ENCODE measurements around the gene RTBDN.

The RTBDN gene

DNA sequence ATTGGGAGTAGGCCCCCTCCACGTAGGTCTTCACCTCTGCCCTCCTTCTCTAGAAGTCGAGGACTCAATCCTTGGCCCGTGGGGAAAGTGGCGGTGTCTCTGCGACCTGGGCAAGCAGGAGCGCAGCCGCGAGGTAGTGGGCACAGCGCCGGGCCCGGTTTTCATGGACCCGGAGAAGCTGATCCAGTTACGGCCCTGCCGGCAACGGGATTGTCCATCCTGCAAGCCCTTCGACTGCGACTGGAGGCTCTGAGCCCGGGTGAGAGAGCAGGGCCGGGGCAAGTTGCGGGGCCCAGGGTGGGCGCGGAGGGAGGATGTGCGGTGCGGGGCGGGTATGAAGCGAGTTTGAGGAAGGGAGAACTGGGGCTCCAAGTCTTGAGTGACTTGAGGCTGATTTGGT lies 30.3 kb downstream of the RTBDN start:
- TF ChIP-seq EGR1 (IDR thresholded peaks at IDR 0.05) (no peak), NFIC (IDR thresholded peaks at IDR 0.05) (no peak), TAF1 (IDR thresholded peaks at IDR 0.05; ENCODE audit: low read depth) (no peak), YY1 (IDR thresholded peaks at IDR 0.05; ENCODE audit: low read depth) (no peak), EP300 (IDR thresholded peaks at IDR 0.05; ENCODE audit: borderline replicate concordance) (no peak), TEAD4 (IDR thresholded peaks at IDR 0.05) (no peak), RAD21 (IDR thresholded peaks at IDR 0.05; ENCODE audit: low read depth) (no peak), TCF12 (IDR thresholded peaks at IDR 0.05; ENCODE audit: low read depth) (no peak), CREB1 (IDR thresholded peaks at IDR 0.05; ENCODE audit: low read depth) (no peak), FOXM1 (IDR thresholded peaks at IDR 0.05; ENCODE audit: borderline replicate concordance, low read depth) (no peak), ZBTB7A (IDR thresholded peaks at IDR 0.05; ENCODE audit: low read depth) (no peak), CEBPB (IDR thresholded peaks at IDR 0.05) (no peak)
- TF ChIP-seq, protein P1, sequence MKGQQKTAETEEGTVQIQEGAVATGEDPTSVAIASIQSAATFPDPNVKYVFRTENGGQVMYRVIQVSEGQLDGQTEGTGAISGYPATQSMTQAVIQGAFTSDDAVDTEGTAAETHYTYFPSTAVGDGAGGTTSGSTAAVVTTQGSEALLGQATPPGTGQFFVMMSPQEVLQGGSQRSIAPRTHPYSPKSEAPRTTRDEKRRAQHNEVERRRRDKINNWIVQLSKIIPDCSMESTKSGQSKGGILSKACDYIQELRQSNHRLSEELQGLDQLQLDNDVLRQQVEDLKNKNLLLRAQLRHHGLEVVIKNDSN (IDR thresholded peaks at IDR 0.05), result no peak
- TF ChIP-seq, protein P2, sequence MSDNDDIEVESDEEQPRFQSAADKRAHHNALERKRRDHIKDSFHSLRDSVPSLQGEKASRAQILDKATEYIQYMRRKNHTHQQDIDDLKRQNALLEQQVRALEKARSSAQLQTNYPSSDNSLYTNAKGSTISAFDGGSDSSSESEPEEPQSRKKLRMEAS (IDR thresholded peaks at IDR 0.05), result no peak
- TF ChIP-seq, protein P3, sequence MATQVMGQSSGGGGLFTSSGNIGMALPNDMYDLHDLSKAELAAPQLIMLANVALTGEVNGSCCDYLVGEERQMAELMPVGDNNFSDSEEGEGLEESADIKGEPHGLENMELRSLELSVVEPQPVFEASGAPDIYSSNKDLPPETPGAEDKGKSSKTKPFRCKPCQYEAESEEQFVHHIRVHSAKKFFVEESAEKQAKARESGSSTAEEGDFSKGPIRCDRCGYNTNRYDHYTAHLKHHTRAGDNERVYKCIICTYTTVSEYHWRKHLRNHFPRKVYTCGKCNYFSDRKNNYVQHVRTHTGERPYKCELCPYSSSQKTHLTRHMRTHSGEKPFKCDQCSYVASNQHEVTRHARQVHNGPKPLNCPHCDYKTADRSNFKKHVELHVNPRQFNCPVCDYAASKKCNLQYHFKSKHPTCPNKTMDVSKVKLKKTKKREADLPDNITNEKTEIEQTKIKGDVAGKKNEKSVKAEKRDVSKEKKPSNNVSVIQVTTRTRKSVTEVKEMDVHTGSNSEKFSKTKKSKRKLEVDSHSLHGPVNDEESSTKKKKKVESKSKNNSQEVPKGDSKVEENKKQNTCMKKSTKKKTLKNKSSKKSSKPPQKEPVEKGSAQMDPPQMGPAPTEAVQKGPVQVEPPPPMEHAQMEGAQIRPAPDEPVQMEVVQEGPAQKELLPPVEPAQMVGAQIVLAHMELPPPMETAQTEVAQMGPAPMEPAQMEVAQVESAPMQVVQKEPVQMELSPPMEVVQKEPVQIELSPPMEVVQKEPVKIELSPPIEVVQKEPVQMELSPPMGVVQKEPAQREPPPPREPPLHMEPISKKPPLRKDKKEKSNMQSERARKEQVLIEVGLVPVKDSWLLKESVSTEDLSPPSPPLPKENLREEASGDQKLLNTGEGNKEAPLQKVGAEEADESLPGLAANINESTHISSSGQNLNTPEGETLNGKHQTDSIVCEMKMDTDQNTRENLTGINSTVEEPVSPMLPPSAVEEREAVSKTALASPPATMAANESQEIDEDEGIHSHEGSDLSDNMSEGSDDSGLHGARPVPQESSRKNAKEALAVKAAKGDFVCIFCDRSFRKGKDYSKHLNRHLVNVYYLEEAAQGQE (IDR thresholded peaks at IDR 0.05; ENCODE audit: low read depth), result no peak

DNA sequence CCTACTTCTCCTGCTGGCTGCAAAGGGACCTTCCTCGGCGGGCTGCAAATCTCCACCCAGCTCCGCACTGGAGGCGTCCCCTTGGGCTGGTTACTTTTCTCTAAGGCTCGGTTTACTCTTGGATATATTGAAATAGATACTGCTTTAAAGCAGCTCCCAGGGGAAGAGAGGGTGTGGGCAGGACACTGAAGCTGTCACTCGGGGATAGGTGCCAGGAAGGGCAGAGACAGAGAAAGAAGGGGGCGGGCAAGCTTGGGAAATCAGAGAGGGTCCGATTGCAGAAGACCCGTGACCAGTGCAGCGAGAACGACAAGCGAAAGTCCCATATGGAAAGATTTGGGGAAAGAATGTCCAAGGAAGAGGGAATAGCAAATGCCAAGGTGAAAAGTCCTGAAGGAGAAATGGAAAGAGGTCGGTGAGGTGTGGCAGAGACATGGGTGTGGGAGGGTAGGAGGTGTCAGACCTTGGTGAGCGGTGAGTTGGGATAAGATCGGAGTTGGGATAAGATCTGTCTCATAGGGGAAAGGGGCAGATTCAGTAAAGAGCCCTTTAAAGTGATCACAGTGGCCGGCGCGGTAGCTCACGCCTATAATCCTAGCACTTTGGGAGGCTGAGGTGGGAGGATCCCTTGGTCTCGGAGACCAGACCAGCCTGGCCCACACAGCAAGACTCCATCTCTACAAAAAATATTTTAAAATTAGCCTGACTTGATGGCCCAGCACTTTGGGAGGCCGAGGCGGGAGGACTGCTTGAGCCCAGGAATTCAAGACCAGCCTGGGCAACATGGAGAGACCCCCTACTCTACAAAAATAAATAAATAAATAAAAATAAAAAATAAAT lies 31.9 kb downstream of the RTBDN start:
- 0 out of 2 replicates have a peak, but pooled peaks have one; percentile 1 for TF ChIP-seq TEAD4 (IDR thresholded peaks at IDR 0.05)
- TF ChIP-seq EP300 (IDR thresholded peaks at IDR 0.05; ENCODE audit: borderline replicate concordance), result no peak

DNA sequence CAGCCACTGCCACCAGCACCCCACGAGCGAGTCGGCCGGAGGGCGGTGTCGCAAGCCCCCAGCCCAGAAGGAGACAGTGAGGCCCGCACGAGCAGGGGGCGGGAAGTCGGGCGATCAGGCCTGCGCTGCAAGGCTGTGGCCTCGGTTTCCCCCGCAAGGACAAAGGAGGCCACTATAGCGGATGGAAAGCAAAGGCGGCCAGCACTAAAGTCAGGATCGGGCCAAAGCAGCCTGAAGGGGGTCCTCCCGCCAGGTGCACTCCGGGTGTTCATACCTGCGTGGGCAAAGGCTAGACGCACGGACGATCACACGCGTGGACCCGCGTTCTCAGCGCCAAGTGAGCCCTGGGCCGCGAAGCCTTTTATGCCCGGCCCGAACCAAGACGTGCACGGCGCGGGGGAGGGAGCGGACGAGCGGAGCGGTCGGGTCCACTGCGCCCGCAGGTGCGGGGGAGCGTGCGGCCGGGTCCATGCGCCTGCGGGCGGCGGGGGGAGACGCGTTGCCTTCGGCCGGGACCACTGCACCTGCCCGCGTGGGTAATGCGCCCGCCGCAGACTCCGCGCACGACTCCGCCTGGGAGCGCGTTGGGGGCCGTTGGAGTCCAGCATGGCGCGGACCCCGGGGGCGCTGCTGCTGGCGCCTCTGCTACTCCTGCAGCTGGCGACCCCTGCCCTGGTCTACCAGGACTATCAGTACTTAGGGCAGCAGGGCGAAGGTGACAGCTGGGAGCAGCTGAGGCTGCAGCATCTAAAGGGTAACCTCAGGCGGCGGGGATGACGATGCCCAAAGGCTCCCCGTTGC lies 32.7 kb downstream of the RTBDN start, which contains the start of the genes PRDX2 and THSD8:
TSS of gene PRDX2 (minus strand) at position 335 of the 801 bp plus-strand sequence. CDS start 539 bp downstream, outside the sequence.
TSS of gene THSD8 (plus strand) at position 604 of the 801 bp plus-strand sequence. CDS start at position 607, 3 bp downstream.
- TF ChIP-seq TAF1 (IDR thresholded peaks at IDR 0.05; ENCODE audit: low read depth) (peak; percentile 88), CREB1 (IDR thresholded peaks at IDR 0.05; ENCODE audit: low read depth) (0 out of 2 replicates have a peak, but pooled peaks have one; percentile 15), EP300 (IDR thresholded peaks at IDR 0.05; ENCODE audit: borderline replicate concordance) (peak; percentile 69; the same call in 1 of the 2 replicates), ZBTB7A (IDR thresholded peaks at IDR 0.05; ENCODE audit: low read depth) (peak; percentile 91), NFIC (IDR thresholded peaks at IDR 0.05) (no peak; the same call in 1 of the 2 replicates), TEAD4 (IDR thresholded peaks at IDR 0.05) (0 out of 2 replicates have a peak, but pooled peaks have one; percentile 8), TCF12 (IDR thresholded peaks at IDR 0.05; ENCODE audit: low read depth) (peak; percentile 74), FOXM1 (IDR thresholded peaks at IDR 0.05; ENCODE audit: borderline replicate concordance, low read depth) (no peak), EGR1 (IDR thresholded peaks at IDR 0.05) (peak; percentile 71)
- TF ChIP-seq, protein P1 (IDR thresholded peaks at IDR 0.05), result no peak
- TF ChIP-seq, protein P2 (IDR thresholded peaks at IDR 0.05), result peak; percentile 87

DNA sequence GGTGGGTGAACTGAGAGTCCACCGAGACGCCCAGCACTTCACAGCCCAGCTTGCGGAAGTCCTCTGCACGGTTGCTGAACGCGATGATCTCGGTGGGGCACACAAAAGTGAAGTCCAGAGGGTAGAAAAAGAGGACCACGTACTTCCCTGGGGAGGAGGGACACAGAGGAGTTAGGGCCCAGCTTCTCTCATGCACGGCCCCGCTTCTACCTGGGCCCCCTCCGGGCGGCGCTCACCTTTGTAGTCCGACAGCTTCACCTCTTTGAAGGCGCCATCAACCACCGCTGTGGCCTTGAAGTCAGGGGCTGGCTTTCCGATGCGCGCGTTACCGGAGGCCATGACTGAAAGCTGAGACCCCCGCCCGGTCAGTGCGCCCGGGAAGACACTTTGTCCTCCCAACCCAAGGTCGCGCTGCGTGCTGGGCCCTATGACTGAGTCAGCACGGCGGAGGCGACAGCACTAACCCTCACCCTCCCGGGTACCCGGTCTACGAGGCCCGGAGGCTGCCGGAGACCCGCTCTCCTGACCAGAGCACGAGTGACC lies 33.4 kb downstream of the RTBDN start:
- no peak for TF ChIP-seq CEBPB (IDR thresholded peaks at IDR 0.05)
- no peak for TF ChIP-seq FOXM1 (IDR thresholded peaks at IDR 0.05; ENCODE audit: borderline replicate concordance, low read depth)
- no peak for TF ChIP-seq EGR1 (IDR thresholded peaks at IDR 0.05)
- TF ChIP-seq, protein P3 (IDR thresholded peaks at IDR 0.05; ENCODE audit: low read depth), result no peak
- no peak for TF ChIP-seq TAF1 (IDR thresholded peaks at IDR 0.05; ENCODE audit: low read depth)
- no peak for TF ChIP-seq NFIC (IDR thresholded peaks at IDR 0.05)
- TF ChIP-seq TEAD4 (IDR thresholded peaks at IDR 0.05), result no peak
- no peak for TF ChIP-seq EP300 (IDR thresholded peaks at IDR 0.05; ENCODE audit: borderline replicate concordance)

DNA sequence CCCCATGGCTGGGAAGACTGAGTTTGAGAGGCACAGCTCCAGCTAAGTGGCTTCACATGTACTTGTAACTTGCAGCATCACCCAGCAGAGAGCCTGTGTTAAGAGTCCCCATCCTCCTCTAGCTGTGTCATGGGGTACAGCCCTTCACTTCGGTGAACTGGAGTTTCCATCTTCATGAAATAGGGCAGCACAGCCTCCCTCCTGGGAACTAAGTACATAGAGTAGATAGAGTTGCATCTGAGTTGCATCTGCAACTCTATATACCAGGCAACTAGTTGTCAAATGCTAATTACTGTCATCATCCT lies 34.0 kb downstream of the RTBDN start:
- TF ChIP-seq EP300 (IDR thresholded peaks at IDR 0.05; ENCODE audit: borderline replicate concordance) (no peak), TCF12 (IDR thresholded peaks at IDR 0.05; ENCODE audit: low read depth) (no peak), EGR1 (IDR thresholded peaks at IDR 0.05) (no peak), TEAD4 (IDR thresholded peaks at IDR 0.05) (no peak), CREB1 (IDR thresholded peaks at IDR 0.05; ENCODE audit: low read depth) (no peak), YY1 (IDR thresholded peaks at IDR 0.05; ENCODE audit: low read depth) (no peak), RAD21 (IDR thresholded peaks at IDR 0.05; ENCODE audit: low read depth) (no peak)
- TF ChIP-seq, protein P2 (IDR thresholded peaks at IDR 0.05), result no peak
- TF ChIP-seq, protein P1 (IDR thresholded peaks at IDR 0.05), result no peak
